GM21576 (cell line): ENCODE measurements around the gene UBE4A.

ENCODE experiments used
- ATAC-seq: cut with Tn5 transposase; IDR thresholded peaks from one replicate; pipeline ENCODE4 v1.9.1; 2021; ENCODE audit warnings: mild to moderate bottlenecking, moderate library complexity; ENCODE audit not compliant: unreplicated experiment

The UBE4A gene

GRCh38 chr11:118359295-118359958 is at the start of gene UBE4A:
TSS of gene UBE4A (plus strand) at chr11:118359600. CDS start at chr11:118365081, 5,481 bp downstream.
- peak; percentile 85 for ATAC-seq

- no peak for ATAC-seq
These were observed 49.1 kb upstream of the UBE4A start for GRCh38 chr11:118310271-118310670.

- ATAC-seq: no peak
These were observed 48.5 kb upstream of the UBE4A start for GRCh38 chr11:118310781-118311485.

GRCh38 chr11:118311518-118311917 is 47.9 kb upstream of the UBE4A start:
- ATAC-seq: no peak

- no peak for ATAC-seq
These were observed 47.1 kb upstream of the UBE4A start for GRCh38 chr11:118312328-118312727.

- ATAC-seq: no peak
These were observed 46.2 kb upstream of the UBE4A start for GRCh38 chr11:118313242-118313641.

- no peak for ATAC-seq
These were observed 44.4 kb upstream of the UBE4A start for GRCh38 chr11:118314988-118315411.

GRCh38 chr11:118318124-118318523 is 41.3 kb upstream of the UBE4A start:
- no peak for ATAC-seq

GRCh38 chr11:118318581-118319336 is 40.6 kb upstream of the UBE4A start:
- ATAC-seq: no peak

- no peak for ATAC-seq
These were observed 40.1 kb upstream of the UBE4A start for GRCh38 chr11:118319337-118319707.

GRCh38 chr11:118320515-118320914 is 38.9 kb upstream of the UBE4A start:
- ATAC-seq: no peak

- no peak for ATAC-seq
These were observed 37.9 kb upstream of the UBE4A start for GRCh38 chr11:118321386-118322082.

- ATAC-seq: no peak
These were observed 36.7 kb upstream of the UBE4A start for GRCh38 chr11:118322721-118323120.

- no peak for ATAC-seq
These were observed 34.1 kb upstream of the UBE4A start for GRCh38 chr11:118325283-118325682.

- no peak for ATAC-seq
These were observed 30.7 kb upstream of the UBE4A start for GRCh38 chr11:118328745-118329144.

GRCh38 chr11:118334745-118335144 is 24.7 kb upstream of the UBE4A start:
- no peak for ATAC-seq

- no peak for ATAC-seq
These were observed 20.8 kb upstream of the UBE4A start for GRCh38 chr11:118338637-118339061.

GRCh38 chr11:118339281-118339961 is 20.0 kb upstream of the UBE4A start:
- ATAC-seq: no peak

GRCh38 chr11:118340449-118340848 is 19.0 kb upstream of the UBE4A start:
- ATAC-seq: no peak

- no peak for ATAC-seq
These were observed 18.1 kb upstream of the UBE4A start for GRCh38 chr11:118341261-118341660.
